Naive B cell (primary cell): ENCODE results near the gene CCDC33. TPM values are rescaled to one million over a fixed set of nuclear protein-coding genes. Genes with fewer than 3 reads are reported as not detected.
"Not testable (repeated sequence)": the region's sequence is repeated elsewhere in the genome, so short reads cannot be mapped to it uniquely, and the experiment has no call there.

Experiments
- ATAC-seq, 2 donors: fragments of 150-1000 bp; cut with Tn5 transposase; 2 replicates each; pipeline ENCODE4 v1.10.0; 2021; ENCODE audit warnings: low read depth in 2 of 2, mild to moderate bottlenecking in 2 of 2, moderate library complexity in 2 of 2
- DNase-seq: peaks from one replicate; pipeline ENCODE4 v3.0.0; 2022
- H3K27ac Mint-ChIP-seq, 6 donors: one replicate each; pipeline ENCODE4 v1.8.0; 2020 to 2022; ENCODE audit warnings: mild to moderate bottlenecking in 6 of 6, mixed read lengths in 6 of 6, moderate library complexity in 5 of 6, inconsistent platforms in 2 of 6
- H3K27me3 Mint-ChIP-seq, 3 donors: one replicate each; pipeline ENCODE4 v1.8.0; 2021 to 2022; ENCODE audit warnings: mixed read lengths in 3 of 3, mild to moderate bottlenecking in 1 of 3
- H3K36me3 Mint-ChIP-seq, 2 donors: one replicate each; pipeline ENCODE4 v1.8.0; 2020 to 2022; ENCODE audit warnings: mixed read lengths in 2 of 2, inconsistent platforms in 1 of 2, mild to moderate bottlenecking in 1 of 2
- H3K4me1 Mint-ChIP-seq, 3 donors: one replicate each; pipeline ENCODE4 v1.8.0; 2020 to 2022; ENCODE audit warnings: mixed read lengths in 3 of 3, inconsistent platforms in 1 of 3, mild to moderate bottlenecking in 1 of 3, moderate library complexity in 1 of 3
- H3K4me3 Mint-ChIP-seq, 8 donors: one replicate each; pipeline ENCODE4 v1.8.0; 2020 to 2022; ENCODE audit warnings: mild to moderate bottlenecking in 8 of 8, mixed read lengths in 8 of 8, moderate library complexity in 8 of 8, inconsistent platforms in 2 of 8
- H3K9me3 Mint-ChIP-seq, 7 donors: one replicate each; pipeline ENCODE4 v1.8.0; 2020 to 2022; ENCODE audit warnings: mixed read lengths in 7 of 7, mild to moderate bottlenecking in 5 of 7, inconsistent platforms in 2 of 7, moderate library complexity in 1 of 7
- polyA plus RNA-seq, 6 donors: library from polyadenylated mRNA; unstranded; fragments of 300-500 nt; fragmentation: Illumina TruSeq; gene quantifications; one replicate each; pipeline ENCODE4 v1.2.3, GENCODE V29; 2021; ENCODE audit warnings: low read depth in 6 of 6

Gene CCDC33
- polyA plus RNA-seq, 6 donors from 2014 or later = not detected

- peaks cover 8 to 26% (median 18%) of the 10 kb centered on the region in 7 donors for H3K9me3 Mint-ChIP-seq
- not testable (repeated sequence) for H3K4me1 Mint-ChIP-seq, ATAC-seq, DNase-seq, H3K4me3 Mint-ChIP-seq, H3K27ac Mint-ChIP-seq
- peaks cover 0 to 16% of the 10 kb centered on the region in 2 donors for H3K36me3 Mint-ChIP-seq
- peaks cover 11 to 17% (median 17%) of the 10 kb centered on the region in 3 donors for H3K27me3 Mint-ChIP-seq
Observed at GRCh38 chr15:74357514-74357913, 121.4 kb downstream of the CCDC33 start.

GRCh38 chr15:74359376-74359775 lies 123.2 kb downstream of the CCDC33 start:
- not testable (repeated sequence) for H3K4me3 Mint-ChIP-seq, ATAC-seq, H3K4me1 Mint-ChIP-seq, H3K27ac Mint-ChIP-seq, DNase-seq
- Mint-ChIP-seq H3K9me3 (peaks cover 5 to 13% (median 9%) of the 10 kb centered on the region in 7 donors), H3K27me3 (peaks cover 18 to 24% (median 21%) of the 10 kb centered on the region in 3 donors), H3K36me3 (peaks cover 0 to 14% of the 10 kb centered on the region in 2 donors)

- not testable (repeated sequence) for H3K27ac Mint-ChIP-seq, H3K4me3 Mint-ChIP-seq, ATAC-seq, H3K4me1 Mint-ChIP-seq, DNase-seq, H3K9me3 Mint-ChIP-seq, H3K36me3 Mint-ChIP-seq
- peaks cover 15 to 24% (median 18%) of the 10 kb centered on the region in 3 donors for H3K27me3 Mint-ChIP-seq
Observed at GRCh38 chr15:74360855-74361254, 124.7 kb downstream of the CCDC33 start.

GRCh38 chr15:74362482-74362881 lies 126.4 kb downstream of the CCDC33 start:
- Mint-ChIP-seq H3K36me3 (no peaks in the 10 kb centered on the region), H3K27ac (no peak overlapping the region), H3K27me3 (peaks cover 15 to 35% (median 18%) of the 10 kb centered on the region in 3 donors), H3K4me1 (peaks cover 2 to 7% (median 3%) of the 10 kb centered on the region in 3 donors), H3K9me3 (no peaks in the 10 kb centered on the region), H3K4me3 (no peak overlapping the region)
- DNase-seq (no peak), ATAC-seq (no peak)

- Mint-ChIP-seq H3K36me3 (no peaks in the 10 kb centered on the region), H3K27ac (peak overlapping the region in 1 of 6 donors; percentile 70), H3K27me3 (peaks cover 31 to 59% (median 36%) of the 10 kb centered on the region in 3 donors), H3K4me3 (peak overlapping the region; percentile 33 to 85 (median 73)), H3K9me3 (no peaks in the 10 kb centered on the region), H3K4me1 (peaks cover 2 to 7% (median 3%) of the 10 kb centered on the region in 3 donors)
- DNase-seq = no peak
- no peak for ATAC-seq
Observed at GRCh38 chr15:74364936-74365597, 128.9 kb downstream of the CCDC33 start.

GRCh38 chr15:74365598-74366445 lies 129.7 kb downstream of the CCDC33 start:
- no peaks in the 10 kb centered on the region for H3K36me3 Mint-ChIP-seq
- DNase-seq = no peak
- H3K9me3 Mint-ChIP-seq = no peaks in the 10 kb centered on the region
- ATAC-seq = peak; percentile 61
- peak overlapping the region; percentile 33 to 85 (median 72) for H3K4me3 Mint-ChIP-seq
- H3K27ac Mint-ChIP-seq = no peak overlapping the region
- H3K4me1 Mint-ChIP-seq = peaks cover 2 to 7% (median 3%) of the 10 kb centered on the region in 3 donors
- H3K27me3 Mint-ChIP-seq = peaks cover 38 to 66% (median 42%) of the 10 kb centered on the region in 3 donors

GRCh38 chr15:74367296-74367854 lies 131.2 kb downstream of the CCDC33 start, which contains the start of gene CYP11A1:
TSS of gene CYP11A1 (minus strand) at chr15:74367646. CDS start at chr15:74367585, 61 bp downstream.
- no peak for ATAC-seq
- H3K4me1 Mint-ChIP-seq = peaks cover 2 to 7% (median 3%) of the 10 kb centered on the region in 3 donors
- H3K27me3 Mint-ChIP-seq = peaks cover 42 to 81% (median 56%) of the 10 kb centered on the region in 3 donors
- H3K36me3 Mint-ChIP-seq = no peaks in the 10 kb centered on the region
- H3K4me3 Mint-ChIP-seq = peak within 1 kb of the TSS; percentile 16 to 70 (median 64)
- no peaks in the 10 kb centered on the region for H3K9me3 Mint-ChIP-seq
- no peak for DNase-seq
- H3K27ac Mint-ChIP-seq = peak within 1 kb of the TSS in 1 of 6 donors; percentile 18

- no peak for DNase-seq
- peaks cover 34 to 82% (median 56%) of the 10 kb centered on the region in 3 donors for H3K27me3 Mint-ChIP-seq
Observed at GRCh38 chr15:74368121-74368520, 132.0 kb downstream of the CCDC33 start.

GRCh38 chr15:74369084-74369745 lies 133.1 kb downstream of the CCDC33 start:
- Mint-ChIP-seq H3K27me3 (peaks cover 30 to 73% (median 54%) of the 10 kb centered on the region in 3 donors), H3K36me3 (no peaks in the 10 kb centered on the region)

More at GRCh38 chr15:74368121-74368520, 132.0 kb downstream of the CCDC33 start:
- Mint-ChIP-seq H3K4me3 (peak overlapping the region in 1 of 8 donors; percentile 33), H3K36me3 (no peaks in the 10 kb centered on the region), H3K9me3 (no peaks in the 10 kb centered on the region), H3K27ac (no peak overlapping the region), H3K4me1 (peaks cover 2 to 7% (median 3%) of the 10 kb centered on the region in 3 donors)
- ATAC-seq = no peak

GRCh38 chr15:74369756-74370155 lies 133.6 kb downstream of the CCDC33 start:
- DNase-seq = no peak
- no peaks in the 10 kb centered on the region for H3K9me3 Mint-ChIP-seq
- no peak overlapping the region for H3K4me3 Mint-ChIP-seq
- no peak for ATAC-seq
- H3K4me1 Mint-ChIP-seq = peaks cover 7 to 19% (median 11%) of the 10 kb centered on the region in 3 donors
- no peak overlapping the region for H3K27ac Mint-ChIP-seq
- peaks cover 25 to 68% (median 49%) of the 10 kb centered on the region in 3 donors for H3K27me3 Mint-ChIP-seq
- H3K36me3 Mint-ChIP-seq = no peaks in the 10 kb centered on the region

More at GRCh38 chr15:74369084-74369745, 133.1 kb downstream of the CCDC33 start:
- H3K4me1 Mint-ChIP-seq = peaks cover 3 to 15% (median 6%) of the 10 kb centered on the region in 3 donors
- no peak overlapping the region for H3K27ac Mint-ChIP-seq
- peak overlapping the region in 1 of 8 donors; percentile 43 for H3K4me3 Mint-ChIP-seq
- no peak for DNase-seq
- H3K9me3 Mint-ChIP-seq = no peaks in the 10 kb centered on the region
- ATAC-seq = no peak

- Mint-ChIP-seq H3K9me3 (no peaks in the 10 kb centered on the region), H3K27me3 (peaks cover 24 to 61% (median 42%) of the 10 kb centered on the region in 3 donors), H3K4me3 (no peak overlapping the region)
Observed at GRCh38 chr15:74370471-74370870, 134.3 kb downstream of the CCDC33 start.

GRCh38 chr15:74373056-74373650 lies 137.0 kb downstream of the CCDC33 start:
- DNase-seq = no peak
- Mint-ChIP-seq H3K27me3 (peaks cover 23 to 40% (median 37%) of the 10 kb centered on the region in 3 donors), H3K36me3 (no peaks in the 10 kb centered on the region), H3K27ac (peak overlapping the region in 3 of 6 donors; percentile 6 to 91 (median 21)), H3K9me3 (no peaks in the 10 kb centered on the region), H3K4me3 (peak overlapping the region; percentile 67 to 91 (median 86)), H3K4me1 (peaks cover 10 to 21% (median 20%) of the 10 kb centered on the region in 3 donors)
- no peak for ATAC-seq

More at GRCh38 chr15:74370471-74370870, 134.3 kb downstream of the CCDC33 start:
- Mint-ChIP-seq H3K36me3 (no peaks in the 10 kb centered on the region), H3K4me1 (peaks cover 11 to 22% (median 17%) of the 10 kb centered on the region in 3 donors), H3K27ac (no peak overlapping the region)
- DNase-seq (no peak), ATAC-seq (no peak)
